ENCODE results near the gene KRT76.

KRT76 gene

DNA sequence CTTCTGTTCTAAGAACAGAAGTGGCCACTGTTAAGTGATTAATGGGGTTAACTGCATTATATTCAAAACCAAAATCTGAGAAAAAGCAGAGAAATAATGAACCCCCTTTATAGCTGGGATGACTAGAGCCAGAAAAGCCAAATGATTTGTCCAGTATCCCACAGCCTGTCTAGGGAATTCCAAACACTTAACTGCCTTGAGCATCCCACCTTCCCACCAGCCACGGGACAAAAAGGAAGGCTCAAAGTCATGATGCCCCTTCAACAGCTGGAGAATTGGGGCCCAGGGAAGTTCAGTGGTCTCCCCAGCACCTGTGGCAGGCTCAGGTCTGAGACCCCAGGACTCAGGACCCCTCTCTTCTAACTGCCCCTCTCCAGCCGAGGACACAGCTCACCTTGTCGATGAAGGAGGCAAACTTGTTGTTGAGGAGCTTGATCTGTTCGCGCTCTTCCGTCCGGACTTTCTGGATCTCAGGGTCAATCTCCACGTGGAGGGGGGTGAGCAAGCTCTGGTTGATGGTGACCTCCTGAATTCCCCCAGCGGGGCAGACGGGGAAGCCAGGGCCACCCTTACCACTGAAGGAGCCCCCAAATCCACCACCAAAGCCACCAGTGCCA lies 36.2 kb upstream of the KRT76 start:
- DNase-seq: no peak

- DNase-seq: no peak
These were observed 35.6 kb upstream of the KRT76 start for GRCh38 chr12:52812749-52813148.

DNA sequence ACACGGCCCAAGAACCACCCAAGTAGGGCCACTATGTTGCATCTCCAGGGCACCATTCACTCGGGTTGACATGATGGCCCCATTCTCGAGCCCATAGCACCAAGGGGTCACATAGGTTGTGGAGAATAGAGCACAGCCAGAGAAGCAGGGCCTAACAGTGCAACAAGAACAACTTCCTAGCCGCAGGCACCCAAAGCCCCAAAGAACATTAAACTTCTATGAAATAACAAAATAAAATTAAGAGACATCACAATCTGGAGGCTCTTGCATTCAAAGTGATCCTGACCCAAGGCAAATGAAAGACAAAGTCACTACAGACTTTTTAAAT lies 34.9 kb upstream of the KRT76 start:
- no peak for DNase-seq

- no peak for DNase-seq
These were observed 34.3 kb upstream of the KRT76 start for GRCh38 chr12:52811191-52812072.

DNA sequence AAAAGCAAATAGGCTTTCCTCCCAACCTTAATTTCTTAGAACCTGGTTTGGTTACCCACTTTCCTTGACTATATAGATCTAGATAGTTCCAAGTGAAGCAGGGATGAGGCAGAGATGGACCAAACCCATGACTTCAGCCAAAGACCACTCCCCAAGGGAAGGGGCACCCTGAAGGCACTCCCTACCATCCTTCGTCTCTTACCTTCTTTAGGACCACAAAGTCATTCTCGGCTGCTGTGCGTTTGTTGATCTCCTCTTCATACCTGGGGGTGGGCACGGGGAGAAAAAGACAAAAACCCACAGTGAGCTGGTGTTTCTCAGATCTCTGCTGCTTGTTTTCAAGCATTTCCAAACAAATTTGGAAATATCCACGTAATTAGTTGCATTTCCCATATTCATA lies 33.4 kb upstream of the KRT76 start:
- DNase-seq: no peak

DNA sequence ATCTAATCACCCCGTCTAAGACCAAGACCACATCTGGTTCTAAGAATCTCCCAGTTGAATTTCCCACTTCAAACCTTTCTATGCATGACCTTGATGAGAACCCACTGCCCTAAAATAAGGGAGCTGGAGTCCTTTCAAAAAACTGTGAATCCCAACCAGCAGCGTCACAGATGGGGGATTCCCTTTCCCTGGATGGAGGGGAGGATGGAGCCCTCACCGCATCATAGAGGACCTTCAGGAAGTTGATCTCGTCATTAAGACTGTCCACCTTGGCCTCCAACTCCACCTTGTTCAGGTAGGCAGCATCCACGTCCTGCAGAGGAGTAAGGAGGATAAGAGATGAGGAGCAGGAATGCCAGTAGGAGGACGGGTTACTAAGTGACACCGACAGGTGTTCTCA lies 32.0 kb upstream of the KRT76 start:
- DNase-seq: no peak

- DNase-seq: no peak
These were observed 31.5 kb upstream of the KRT76 start for GRCh38 chr12:52808573-52809160.

DNA sequence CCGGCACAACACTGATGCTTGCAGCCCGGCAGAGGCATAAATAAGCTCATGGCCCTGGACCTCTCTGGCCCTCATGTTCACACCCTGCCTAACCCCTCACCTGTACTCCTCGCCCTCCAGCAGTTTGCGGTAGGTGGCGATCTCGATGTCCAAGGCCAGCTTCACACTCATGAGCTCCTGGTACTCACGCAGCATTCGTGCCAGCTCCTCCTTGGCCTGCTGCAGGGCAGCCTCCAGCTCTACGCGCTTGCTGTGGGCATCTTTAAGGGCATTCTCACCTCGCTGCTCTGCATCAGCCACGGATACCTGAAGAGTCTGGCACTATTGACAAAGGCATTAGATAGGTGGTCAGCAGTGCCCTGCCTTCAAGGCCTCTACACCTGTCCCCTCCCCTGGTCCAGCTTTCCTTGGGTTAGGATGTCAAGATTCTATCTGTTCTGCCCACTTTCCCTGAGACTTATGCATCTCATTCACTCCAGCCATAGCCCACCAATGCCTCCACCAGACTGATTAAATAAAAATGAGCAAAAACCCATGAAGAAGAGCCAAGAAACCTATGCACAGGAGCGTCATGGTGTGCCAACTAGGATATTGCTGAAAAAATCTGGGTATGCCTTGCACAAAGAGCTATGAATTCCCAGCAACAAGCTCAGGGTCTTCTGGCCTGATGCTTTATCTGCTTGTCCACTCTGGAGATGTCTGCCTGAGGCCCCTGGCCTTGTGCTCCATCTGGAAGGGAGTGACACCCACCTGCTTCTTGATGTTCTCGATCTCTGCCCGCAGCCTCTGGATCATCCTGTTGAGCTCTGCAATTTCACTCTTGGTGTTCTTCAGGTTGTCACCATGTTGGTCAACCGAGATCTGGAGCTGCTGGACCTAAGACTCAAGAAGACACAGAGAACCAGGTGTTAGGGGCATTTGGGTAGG lies 30.7 kb upstream of the KRT76 start:
- no peak for DNase-seq

GRCh38 chr12:52806821-52807543 lies 29.8 kb upstream of the KRT76 start:
- DNase-seq: no peak

GRCh38 chr12:52806169-52806811 lies 29.1 kb upstream of the KRT76 start:
- DNase-seq: no peak

GRCh38 chr12:52805739-52806138 lies 28.6 kb upstream of the KRT76 start:
- DNase-seq: no peak

GRCh38 chr12:52805000-52805399 lies 27.9 kb upstream of the KRT76 start:
- DNase-seq: no peak

GRCh38 chr12:52802442-52802841 lies 25.3 kb upstream of the KRT76 start:
- DNase-seq: no peak

- no peak for DNase-seq
These were observed 24.6 kb upstream of the KRT76 start for GRCh38 chr12:52801773-52802172.

DNA sequence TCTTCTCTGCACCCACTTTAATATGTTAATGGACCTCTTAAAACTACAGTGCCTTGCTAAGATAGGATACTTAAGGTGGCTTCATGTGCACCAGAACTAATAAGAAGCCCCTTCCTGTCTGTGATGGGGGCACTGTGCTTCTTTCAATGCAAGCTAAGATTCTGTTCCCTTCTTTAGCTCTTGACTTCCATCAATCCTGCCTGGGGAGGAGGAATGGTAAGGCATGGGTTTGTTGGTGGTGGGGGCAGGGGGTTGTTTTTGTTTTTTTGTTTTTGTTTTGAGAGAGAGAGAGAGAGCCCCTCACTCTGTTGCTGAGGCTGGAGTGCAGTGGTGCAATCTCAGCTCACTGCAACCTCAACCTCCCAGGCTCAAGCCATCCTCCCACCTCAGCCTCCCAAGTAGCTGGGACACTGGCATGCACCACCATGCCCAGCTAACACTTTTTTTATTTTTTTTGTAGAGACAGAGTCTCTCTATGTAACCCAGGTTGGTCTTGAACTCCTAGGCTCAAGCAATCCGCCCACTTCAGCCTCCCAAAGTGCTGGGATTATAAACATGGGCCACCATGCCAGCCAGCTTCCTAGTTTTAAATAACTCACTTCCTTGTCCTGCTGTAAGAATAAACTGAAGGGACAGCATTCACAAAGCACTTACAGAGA lies 23.2 kb upstream of the KRT76 start:
- DNase-seq: no peak

GRCh38 chr12:52799505-52800211 lies 22.5 kb upstream of the KRT76 start:
- no peak for DNase-seq

GRCh38 chr12:52798671-52799504 lies 21.7 kb upstream of the KRT76 start:
- no peak for DNase-seq

GRCh38 chr12:52798003-52798670 lies 21.0 kb upstream of the KRT76 start:
- no peak for DNase-seq

DNA sequence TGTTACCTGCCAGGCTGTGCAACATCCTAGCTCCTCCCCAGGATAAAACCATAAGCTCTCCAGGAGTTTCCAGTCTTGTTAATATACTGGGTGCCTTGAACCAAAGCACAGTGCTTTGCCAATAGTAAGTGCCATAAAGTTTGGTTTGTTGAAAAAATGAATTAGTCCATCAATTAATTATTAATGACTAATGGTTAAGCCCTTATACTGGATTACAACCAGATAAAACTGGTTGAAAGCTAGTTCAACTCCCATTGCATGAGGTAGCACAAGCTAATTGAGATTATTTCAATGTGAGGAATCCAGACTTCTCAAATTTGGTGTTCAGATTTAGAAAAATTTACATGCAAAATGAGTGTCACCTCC lies 20.4 kb upstream of the KRT76 start:
- no peak for DNase-seq
